HG03354 (cell line): ENCODE data around the gene OSMR.

ENCODE experiments used
- ATAC-seq: cut with Tn5 transposase; IDR thresholded peaks from one replicate; pipeline ENCODE4 v1.9.1; 2021; ENCODE audit warnings: mild to moderate bottlenecking; ENCODE audit not compliant: unreplicated experiment, poor library complexity, severe bottlenecking

The OSMR gene

DNA sequence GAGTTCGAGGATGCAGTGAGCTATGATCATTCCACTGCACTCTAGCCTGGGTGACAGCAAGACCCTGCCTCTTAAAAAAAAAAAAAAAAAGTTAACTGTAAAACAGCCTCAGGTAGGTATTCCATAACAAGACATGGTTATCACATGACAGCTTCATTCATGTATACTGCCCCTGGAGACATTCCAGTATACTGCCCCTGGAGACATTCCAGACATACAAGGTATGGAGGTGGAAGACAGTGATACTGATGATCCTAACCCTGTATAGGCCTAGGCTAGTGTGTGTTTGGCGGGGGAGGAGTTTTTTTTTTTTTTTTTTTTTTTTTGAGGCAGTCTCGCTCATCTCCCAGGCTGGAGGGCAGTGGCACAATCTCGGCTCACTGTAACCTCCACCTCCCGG, 122.9 kb downstream of the OSMR start:
- ATAC-seq: no peak

DNA sequence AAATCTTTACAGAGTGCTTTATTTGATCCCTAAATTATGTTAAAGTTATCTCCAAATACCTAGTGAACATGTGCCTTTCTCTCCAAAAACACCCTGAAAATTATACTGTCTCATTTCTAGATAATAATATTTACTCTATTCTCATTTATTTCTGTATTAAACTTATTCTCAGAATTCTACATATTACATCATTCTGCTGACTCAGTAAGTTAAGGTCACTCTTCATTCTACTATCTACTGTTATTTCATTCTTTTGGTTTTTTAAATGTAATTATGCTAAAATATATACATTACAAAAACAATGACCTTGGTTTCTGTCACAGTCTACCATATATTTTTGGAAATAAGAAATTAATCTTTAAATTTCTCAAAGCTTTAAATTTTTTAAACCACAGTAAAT, 132.2 kb downstream of the OSMR start:
- ATAC-seq: no peak

DNA sequence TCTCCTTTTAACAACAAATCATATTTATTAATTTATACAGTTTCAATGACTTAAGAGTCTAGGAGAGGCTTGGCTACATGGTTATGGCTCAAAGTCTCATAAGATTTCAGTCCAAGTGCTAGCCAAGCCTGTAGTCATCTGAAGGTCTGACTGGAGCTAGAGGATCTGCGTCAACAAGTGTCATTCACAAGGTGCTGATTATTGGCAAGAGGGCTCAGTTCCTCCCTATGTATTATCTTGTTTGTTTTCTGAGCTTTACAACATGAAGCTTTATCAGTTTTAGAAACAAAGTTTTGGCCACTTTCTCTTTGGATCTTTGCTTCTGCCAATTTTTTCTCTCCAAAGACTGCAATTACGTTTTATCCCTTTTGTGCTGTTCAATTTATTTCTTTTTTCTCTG, 133.7 kb downstream of the OSMR start:
- no peak for ATAC-seq
